HG02571 (cell line): Measurements from ENCODE around the gene RNU6-9.
"Not testable (repeated sequence)": the region's sequence is repeated elsewhere in the genome, so short reads cannot be mapped to it uniquely, and the experiment has no call there.

Source experiments
- ATAC-seq: cut with Tn5 transposase; IDR thresholded peaks from one replicate; pipeline ENCODE4 v1.9.1; 2021; ENCODE audit warnings: mild to moderate bottlenecking, moderate library complexity; ENCODE audit not compliant: unreplicated experiment

RNU6-9 gene

GRCh38 chr19:876780-877314 lies 16.4 kb upstream of the RNU6-9 start:
- no peak for ATAC-seq

GRCh38 chr19:877992-878660 lies 15.2 kb upstream of the RNU6-9 start:
- ATAC-seq: not testable (repeated sequence)

DNA sequence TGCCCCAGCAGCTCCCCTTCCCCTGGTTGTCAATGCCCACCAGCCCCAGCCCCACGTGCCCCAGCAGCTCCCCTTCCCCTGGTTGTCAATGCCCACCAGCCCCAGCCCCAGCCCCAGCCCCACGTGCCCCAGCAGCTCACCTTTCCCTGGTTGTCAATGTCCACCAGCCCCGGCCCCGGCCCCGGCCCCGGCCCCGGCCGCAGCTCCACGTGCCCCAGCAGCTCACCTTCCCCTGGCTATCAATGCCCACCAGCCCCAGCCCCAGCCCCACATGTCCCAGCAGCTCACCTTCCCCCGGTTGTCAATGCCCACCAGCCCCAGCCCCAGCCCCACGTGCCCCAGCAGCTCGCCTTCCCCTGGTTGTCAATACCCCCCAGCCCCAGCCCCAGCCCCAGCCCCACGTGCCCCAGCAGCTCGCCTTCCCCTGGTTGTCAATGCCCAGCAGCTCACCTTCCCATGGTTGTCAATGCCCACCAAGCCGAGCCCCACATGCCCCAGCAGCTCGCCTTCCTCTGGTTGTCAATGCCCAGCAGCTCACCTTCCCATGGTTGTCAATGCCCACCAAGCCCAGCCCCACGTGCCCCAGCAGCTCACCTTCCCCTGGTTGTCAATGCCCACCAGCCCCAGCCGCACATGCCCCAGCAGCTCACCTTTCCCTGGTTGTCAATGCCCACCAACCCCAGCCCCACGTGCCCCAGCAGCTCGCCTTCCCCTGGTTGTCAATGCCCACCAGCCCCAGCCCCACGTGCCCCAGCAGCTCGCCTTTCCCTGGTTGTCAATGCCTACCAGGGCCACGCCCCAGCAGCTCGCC lies 14.3 kb upstream of the RNU6-9 start:
- not testable (repeated sequence) for ATAC-seq

- ATAC-seq: no peak
Measured at GRCh38 chr19:879711-880438, 13.4 kb upstream of the RNU6-9 start.

DNA sequence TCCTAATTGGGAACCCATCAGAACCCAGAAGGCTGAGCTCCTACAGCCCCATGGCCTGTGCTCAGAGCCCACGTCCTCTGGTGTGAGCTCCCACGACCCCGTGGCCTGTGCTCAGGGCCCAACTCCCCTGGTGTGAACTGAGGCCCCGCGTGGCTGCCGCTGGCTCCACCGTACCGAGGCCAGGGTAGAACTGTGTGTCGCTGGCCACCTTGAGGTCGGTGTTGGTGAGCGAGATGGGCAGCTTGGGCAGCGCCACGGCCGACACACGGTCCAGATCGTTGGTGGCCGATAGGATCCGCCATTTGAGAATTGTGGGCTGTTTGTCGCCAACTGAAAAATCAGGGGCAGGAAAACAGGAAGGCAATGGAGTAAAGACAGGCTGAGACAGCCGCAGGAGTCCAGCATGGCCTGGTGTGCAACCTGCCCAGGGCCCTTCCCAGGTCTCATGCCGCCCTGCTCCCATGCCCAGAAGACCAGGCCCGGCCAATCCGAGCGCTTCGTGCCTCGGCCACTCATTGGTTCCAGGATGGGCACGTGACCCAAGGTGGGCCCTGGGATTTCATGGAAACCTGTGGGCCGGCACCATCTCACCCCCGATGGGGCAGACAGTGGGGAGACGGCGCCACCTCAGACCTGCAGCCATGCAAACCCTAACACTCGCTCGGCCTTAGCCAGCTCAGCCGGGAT lies 11.8 kb upstream of the RNU6-9 start:
- ATAC-seq: no peak

- no peak for ATAC-seq
Measured at GRCh38 chr19:882871-883497, 10.3 kb upstream of the RNU6-9 start.

GRCh38 chr19:883661-884211 lies 9.5 kb upstream of the RNU6-9 start:
- ATAC-seq: no peak

DNA sequence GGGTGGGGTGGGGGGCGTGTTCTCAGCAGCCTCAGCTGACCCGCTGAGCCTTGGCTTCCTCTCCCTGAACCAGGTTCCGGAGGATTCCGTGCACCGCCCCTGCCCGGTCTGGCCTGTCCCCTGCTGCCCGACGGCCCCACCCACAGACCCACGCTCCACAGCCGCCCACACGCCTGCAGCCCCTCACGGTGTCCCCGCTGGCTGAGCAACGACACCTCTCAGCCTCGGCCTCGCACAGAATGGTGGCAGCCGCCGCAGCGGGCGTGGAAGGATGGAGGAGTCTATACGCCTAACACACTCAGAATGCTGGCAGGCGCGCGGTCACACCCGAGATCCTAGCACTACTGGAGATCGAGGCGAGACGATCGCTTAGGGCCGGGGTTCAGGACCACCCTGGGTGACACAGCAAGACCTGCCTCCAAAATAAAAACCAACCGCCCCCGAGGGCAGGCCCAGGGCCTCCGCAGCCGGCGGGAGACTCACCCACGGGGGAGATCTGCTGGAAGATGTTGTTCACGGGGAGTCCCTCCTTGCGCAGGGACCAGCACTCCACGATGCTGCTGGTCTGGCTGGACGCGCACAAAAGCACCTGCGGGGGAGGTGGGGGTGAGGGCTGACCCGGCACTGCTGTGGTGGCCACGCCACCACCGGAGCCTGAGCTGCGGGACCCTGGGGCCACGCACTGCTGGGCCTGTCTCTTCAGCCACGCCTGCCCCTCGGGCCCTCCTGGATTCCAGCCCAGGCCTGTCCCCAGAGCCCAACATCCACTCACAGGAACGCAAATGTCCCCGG lies 8.7 kb upstream of the RNU6-9 start:
- no peak for ATAC-seq

GRCh38 chr19:885536-886224 lies 7.6 kb upstream of the RNU6-9 start:
- ATAC-seq: no peak

DNA sequence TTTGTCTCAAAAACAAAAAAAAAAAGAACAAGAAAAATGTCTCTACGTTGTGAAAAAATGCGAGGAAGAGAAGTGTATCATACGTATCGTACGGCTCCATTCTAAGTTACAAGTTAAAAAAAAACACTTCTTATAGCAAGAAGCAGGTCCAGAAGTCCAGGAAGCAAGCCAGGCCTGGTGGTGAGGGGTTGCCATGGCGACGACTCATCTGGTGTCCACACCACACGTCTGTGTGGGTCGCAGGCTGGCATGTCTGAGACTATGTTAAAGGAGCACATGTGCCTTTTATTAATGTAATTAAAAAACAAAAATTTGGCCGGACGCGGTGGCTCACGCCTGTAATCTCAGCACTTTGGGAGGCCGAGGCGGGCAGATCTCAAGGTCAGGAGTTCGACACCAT lies 6.2 kb upstream of the RNU6-9 start:
- no peak for ATAC-seq

GRCh38 chr19:887599-887998 lies 5.7 kb upstream of the RNU6-9 start:
- no peak for ATAC-seq

DNA sequence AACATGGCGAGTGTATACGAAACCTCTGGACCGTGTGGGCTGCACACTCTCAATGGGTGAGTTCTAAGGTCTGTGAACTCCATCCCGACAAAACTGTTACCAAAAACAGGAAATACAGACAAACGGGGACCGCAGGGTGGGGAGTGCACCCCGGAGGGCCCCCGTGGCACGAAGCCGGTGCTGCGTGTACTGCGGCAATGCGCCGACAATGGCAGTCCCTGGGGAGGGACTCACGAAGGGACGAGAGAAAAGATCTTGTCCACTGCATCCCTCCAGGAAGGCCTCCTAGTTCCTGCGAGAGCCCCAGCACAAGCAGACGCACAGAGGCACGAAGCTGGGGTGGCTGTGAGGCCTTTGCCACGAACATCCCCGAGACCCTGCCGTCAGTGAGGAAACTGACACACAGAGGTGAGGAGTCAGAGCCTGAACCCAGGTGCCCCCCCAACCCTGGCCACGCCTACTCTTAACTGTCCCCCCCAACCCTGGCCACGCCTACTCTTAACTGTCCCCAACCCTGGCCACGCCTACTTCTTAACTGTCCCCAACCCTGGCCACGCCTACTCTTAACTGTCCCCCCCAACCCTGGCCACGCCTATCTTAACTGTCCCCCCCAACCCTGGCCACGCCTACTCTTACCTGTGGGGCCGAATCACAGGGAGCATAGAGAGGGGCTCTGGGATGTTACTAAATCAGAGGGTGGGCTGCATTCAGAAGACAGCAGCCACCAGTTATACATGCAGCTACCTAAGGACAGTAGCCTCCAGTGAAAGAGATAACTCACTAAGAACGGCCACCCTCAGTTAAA lies 4.5 kb upstream of the RNU6-9 start:
- no peak for ATAC-seq

DNA sequence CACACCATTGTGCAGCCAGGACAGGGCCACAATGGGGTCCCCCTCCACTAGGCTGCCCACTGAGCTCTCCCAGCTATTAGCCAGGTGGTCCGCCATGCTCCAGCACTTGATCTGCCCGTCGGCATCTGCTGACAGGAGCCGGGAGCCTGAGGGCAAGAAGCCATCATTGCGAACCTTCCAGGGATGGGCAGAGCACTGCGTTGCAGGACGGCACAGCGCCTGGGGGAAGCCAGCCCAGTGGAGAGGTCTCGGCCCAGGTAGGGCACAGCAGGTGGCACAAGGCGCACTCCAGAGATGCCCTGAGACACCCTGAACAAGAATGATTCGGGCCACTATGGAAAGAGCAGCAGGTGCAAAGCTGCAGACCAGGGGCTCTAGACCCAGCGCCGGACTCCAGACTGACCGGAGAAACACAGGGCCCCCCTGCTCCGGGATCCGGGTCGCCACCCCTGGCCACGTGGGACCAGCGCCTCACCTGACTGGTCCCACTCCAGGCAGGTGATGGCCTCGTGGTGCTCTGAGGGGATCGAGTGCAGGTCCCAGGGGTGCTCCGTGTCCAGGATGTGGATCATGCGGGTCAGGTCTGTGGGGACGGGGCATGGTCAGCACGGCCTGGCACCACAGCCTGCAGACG lies 3.5 kb upstream of the RNU6-9 start:
- no peak for ATAC-seq

- ATAC-seq: no peak
Measured at GRCh38 chr19:890831-891230, 2.5 kb upstream of the RNU6-9 start.

GRCh38 chr19:891421-892200 lies 1.7 kb upstream of the RNU6-9 start:
- not testable (repeated sequence) for ATAC-seq

- ATAC-seq: no peak
Measured at GRCh38 chr19:892243-892893, 916 bp upstream of the RNU6-9 start.
